Measurements from ENCODE around the gene CTSE.
A peak's percentile ranks its signal among the peaks of the same experiment; 100 is the strongest.

The CTSE gene

DNA sequence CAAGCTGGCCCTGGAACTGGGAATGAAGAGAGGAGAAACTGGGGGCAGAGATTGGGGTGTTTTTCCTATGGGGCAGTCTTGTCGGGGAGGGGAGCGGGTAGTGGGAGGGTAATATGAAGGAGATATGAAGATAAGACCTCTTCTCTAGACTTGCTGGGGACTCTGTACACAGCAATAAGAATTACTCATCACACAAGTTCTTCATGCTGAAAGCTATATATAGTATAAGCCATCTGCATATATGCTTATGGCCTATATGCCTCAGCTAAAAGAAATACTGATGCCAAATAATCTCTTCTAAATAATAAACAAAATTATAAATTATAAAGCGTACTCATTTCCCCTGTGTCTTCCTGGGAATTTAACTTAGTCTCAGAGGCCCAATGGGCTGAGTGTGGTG lies 37.1 kb upstream of the CTSE start:
- TF ChIP-seq EGR1 (IDR thresholded peaks at IDR 0.05) (no peak), TCF12 (IDR thresholded peaks at IDR 0.05; ENCODE audit: low read depth) (no peak), FOXM1 (IDR thresholded peaks at IDR 0.05; ENCODE audit: borderline replicate concordance, low read depth) (no peak), RAD21 (IDR thresholded peaks at IDR 0.05; ENCODE audit: low read depth) (no peak), CEBPB (IDR thresholded peaks at IDR 0.05) (no peak), CREB1 (IDR thresholded peaks at IDR 0.05; ENCODE audit: low read depth) (no peak), TAF1 (IDR thresholded peaks at IDR 0.05; ENCODE audit: low read depth) (no peak), NFIC (IDR thresholded peaks at IDR 0.05) (no peak), EP300 (IDR thresholded peaks at IDR 0.05; ENCODE audit: borderline replicate concordance) (no peak), USF1 (IDR thresholded peaks at IDR 0.05) (no peak), REST (IDR thresholded peaks at IDR 0.05; ENCODE audit: low read depth) (no peak), TEAD4 (IDR thresholded peaks at IDR 0.05) (no peak), ZBTB7A (IDR thresholded peaks at IDR 0.05; ENCODE audit: low read depth) (no peak)
- TF ChIP-seq, protein P1, sequence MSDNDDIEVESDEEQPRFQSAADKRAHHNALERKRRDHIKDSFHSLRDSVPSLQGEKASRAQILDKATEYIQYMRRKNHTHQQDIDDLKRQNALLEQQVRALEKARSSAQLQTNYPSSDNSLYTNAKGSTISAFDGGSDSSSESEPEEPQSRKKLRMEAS (IDR thresholded peaks at IDR 0.05), result no peak

GRCh38 chr1:206059355-206059915 lies 35.7 kb upstream of the CTSE start:
- TF ChIP-seq NFIC (IDR thresholded peaks at IDR 0.05) (no peak), USF1 (IDR thresholded peaks at IDR 0.05) (no peak), EGR1 (IDR thresholded peaks at IDR 0.05) (no peak), TEAD4 (IDR thresholded peaks at IDR 0.05) (no peak), EP300 (IDR thresholded peaks at IDR 0.05; ENCODE audit: borderline replicate concordance) (no peak), RAD21 (IDR thresholded peaks at IDR 0.05; ENCODE audit: low read depth) (no peak)
- TF ChIP-seq, protein P1 (IDR thresholded peaks at IDR 0.05), result no peak

DNA sequence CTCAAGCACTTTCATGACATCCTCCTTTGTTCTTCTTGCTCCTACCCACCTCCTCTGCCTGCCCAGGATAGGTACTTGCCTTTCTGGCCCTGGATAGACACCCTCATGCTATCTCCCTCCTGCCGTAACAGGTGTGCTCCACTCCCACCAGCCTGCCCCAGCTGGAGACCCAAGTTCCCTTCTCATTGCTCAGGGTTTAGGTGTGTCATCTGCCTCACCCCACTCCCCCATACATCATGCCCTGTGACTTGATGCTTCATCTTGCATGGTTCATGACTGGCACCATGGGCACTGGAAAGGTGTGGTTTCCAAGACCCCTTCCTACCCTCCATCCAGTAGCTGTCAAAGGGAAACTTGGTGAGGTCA lies 35.2 kb upstream of the CTSE start:
- no peak for TF ChIP-seq TAF1 (IDR thresholded peaks at IDR 0.05; ENCODE audit: low read depth)
- TF ChIP-seq EGR1 (IDR thresholded peaks at IDR 0.05), result no peak
- no peak for TF ChIP-seq TEAD4 (IDR thresholded peaks at IDR 0.05)
- TF ChIP-seq, protein P1 (IDR thresholded peaks at IDR 0.05), result no peak
- no peak for TF ChIP-seq CREB1 (IDR thresholded peaks at IDR 0.05; ENCODE audit: low read depth)
- no peak for TF ChIP-seq USF1 (IDR thresholded peaks at IDR 0.05)
- TF ChIP-seq RAD21 (IDR thresholded peaks at IDR 0.05; ENCODE audit: low read depth), result no peak
- TF ChIP-seq EP300 (IDR thresholded peaks at IDR 0.05; ENCODE audit: borderline replicate concordance), result no peak
- no peak for TF ChIP-seq TCF12 (IDR thresholded peaks at IDR 0.05; ENCODE audit: low read depth)
- no peak for TF ChIP-seq CEBPB (IDR thresholded peaks at IDR 0.05)
- no peak for TF ChIP-seq REST (IDR thresholded peaks at IDR 0.05; ENCODE audit: low read depth)
- no peak for TF ChIP-seq ZBTB7A (IDR thresholded peaks at IDR 0.05; ENCODE audit: low read depth)
- 0 out of 2 replicates have a peak, but pooled peaks have one; percentile 2 for TF ChIP-seq NFIC (IDR thresholded peaks at IDR 0.05)
- no peak for TF ChIP-seq YY1 (IDR thresholded peaks at IDR 0.05; ENCODE audit: low read depth)
- peak; percentile 35; the same call in 1 of the 2 replicates for TF ChIP-seq FOXM1 (IDR thresholded peaks at IDR 0.05; ENCODE audit: borderline replicate concordance, low read depth)

DNA sequence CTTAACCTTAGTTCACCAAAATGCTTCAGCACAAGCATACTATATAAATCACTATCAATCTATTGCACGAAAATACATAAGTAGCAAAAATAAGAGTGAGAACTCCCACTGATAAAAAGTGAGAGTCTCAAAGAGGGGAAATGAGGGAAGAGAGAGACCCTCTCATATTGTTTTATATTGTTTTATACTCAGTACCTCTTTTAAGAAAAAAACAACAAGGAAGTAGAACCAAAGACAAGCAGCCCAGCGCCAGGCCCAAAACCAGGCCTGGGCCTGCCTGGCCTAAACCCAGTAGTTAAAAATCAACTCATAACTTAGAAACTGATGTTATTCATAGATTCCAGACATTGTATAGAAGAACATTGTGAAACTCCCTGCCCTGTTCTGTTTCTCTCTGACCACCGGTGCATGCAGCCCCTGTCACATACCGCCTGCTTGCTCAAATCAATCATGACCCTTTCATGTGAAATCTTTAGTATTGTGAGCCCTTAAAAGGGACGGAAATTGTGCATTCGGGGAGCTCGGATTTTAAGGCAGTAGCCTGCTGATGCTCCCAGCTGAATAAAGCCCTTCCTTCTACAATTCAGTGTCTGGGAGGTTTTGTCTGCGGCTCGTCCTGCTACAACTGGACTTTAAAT lies 34.7 kb upstream of the CTSE start:
- TF ChIP-seq TEAD4 (IDR thresholded peaks at IDR 0.05) (peak; percentile 39; the same call in 1 of the 2 replicates), FOXM1 (IDR thresholded peaks at IDR 0.05; ENCODE audit: borderline replicate concordance, low read depth) (peak; percentile 75), EP300 (IDR thresholded peaks at IDR 0.05; ENCODE audit: borderline replicate concordance) (peak; percentile 81), NFIC (IDR thresholded peaks at IDR 0.05) (peak; percentile 17; the same call in 1 of the 2 replicates), YY1 (IDR thresholded peaks at IDR 0.05; ENCODE audit: low read depth) (0 out of 2 replicates have a peak, but pooled peaks have one; percentile 3), TCF12 (IDR thresholded peaks at IDR 0.05; ENCODE audit: low read depth) (peak; percentile 79)

Data from Ishikawa (cell line).